B cell (primary cell): Measurements from ENCODE around the gene INSR.

Experiments
- EZH2 ChIP-seq: IDR thresholded peaks from 2 replicates; pipeline ENCODE4 v1.6.1; 2012; ENCODE audit warnings: borderline replicate concordance, low read depth, mild to moderate bottlenecking, moderate library complexity, low read length; ENCODE audit not compliant: insufficient read depth, poor library complexity, severe bottlenecking
- TF ChIP-seq, protein P1 (sequence below): fragments of 200-600 bp; IDR thresholded peaks from one replicate; pipeline ENCODE4 v1.8.0; 2022; ENCODE audit warnings: antibody characterized with exemption, mild to moderate bottlenecking

DNA sequence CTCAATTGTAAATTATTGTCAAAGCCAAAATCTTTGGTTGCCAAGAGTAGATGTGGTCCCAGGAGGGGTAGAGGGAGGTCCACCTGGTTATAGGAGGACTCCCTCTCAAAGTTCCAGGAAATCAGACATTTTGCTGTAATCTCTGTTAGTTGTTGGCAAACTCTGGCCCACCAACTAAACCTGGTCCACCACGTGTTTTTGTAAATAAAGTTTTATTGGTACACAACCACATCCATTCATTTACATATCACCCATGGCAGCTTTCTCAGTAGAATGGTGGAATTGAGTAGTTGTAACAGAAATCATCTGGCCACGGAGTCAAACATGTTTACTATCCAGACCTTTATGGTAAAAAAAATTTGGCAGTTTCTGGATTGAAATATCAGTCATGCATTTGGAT is 154.1 kb downstream of the INSR start:
- TF ChIP-seq, protein P1, sequence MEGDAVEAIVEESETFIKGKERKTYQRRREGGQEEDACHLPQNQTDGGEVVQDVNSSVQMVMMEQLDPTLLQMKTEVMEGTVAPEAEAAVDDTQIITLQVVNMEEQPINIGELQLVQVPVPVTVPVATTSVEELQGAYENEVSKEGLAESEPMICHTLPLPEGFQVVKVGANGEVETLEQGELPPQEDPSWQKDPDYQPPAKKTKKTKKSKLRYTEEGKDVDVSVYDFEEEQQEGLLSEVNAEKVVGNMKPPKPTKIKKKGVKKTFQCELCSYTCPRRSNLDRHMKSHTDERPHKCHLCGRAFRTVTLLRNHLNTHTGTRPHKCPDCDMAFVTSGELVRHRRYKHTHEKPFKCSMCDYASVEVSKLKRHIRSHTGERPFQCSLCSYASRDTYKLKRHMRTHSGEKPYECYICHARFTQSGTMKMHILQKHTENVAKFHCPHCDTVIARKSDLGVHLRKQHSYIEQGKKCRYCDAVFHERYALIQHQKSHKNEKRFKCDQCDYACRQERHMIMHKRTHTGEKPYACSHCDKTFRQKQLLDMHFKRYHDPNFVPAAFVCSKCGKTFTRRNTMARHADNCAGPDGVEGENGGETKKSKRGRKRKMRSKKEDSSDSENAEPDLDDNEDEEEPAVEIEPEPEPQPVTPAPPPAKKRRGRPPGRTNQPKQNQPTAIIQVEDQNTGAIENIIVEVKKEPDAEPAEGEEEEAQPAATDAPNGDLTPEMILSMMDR, result no peak
- no peak for TF ChIP-seq EZH2
